T follicular helper cell (primary cell): ENCODE data around the gene SYNGR2.
"Not testable (repeated sequence)": the region's sequence is repeated elsewhere in the genome, so short reads cannot be mapped to it uniquely, and the experiment has no call there.

Source experiments
- DNase-seq: peaks from one replicate; pipeline ENCODE4 v3.0.0-alpha.2; 2020; ENCODE audit warnings: low read depth

Gene SYNGR2

DNA sequence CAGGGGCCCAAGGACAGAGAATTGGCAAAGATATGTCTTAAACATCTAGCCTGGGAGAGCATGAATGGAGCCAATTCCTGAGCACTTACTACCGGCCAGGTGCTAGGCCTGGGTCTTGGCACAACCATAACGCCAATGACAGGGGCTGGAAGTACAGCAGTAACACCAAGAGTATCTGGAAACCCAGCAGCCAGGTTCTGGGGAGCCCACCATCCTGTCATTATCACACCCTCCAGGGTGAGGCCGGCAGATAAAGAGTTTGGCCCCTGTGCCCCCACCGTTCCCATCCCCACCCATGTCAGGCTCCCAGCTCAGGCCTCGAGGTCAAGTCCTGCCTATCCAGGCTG is 38.3 kb upstream of the SYNGR2 start:
- DNase-seq: no peak

DNA sequence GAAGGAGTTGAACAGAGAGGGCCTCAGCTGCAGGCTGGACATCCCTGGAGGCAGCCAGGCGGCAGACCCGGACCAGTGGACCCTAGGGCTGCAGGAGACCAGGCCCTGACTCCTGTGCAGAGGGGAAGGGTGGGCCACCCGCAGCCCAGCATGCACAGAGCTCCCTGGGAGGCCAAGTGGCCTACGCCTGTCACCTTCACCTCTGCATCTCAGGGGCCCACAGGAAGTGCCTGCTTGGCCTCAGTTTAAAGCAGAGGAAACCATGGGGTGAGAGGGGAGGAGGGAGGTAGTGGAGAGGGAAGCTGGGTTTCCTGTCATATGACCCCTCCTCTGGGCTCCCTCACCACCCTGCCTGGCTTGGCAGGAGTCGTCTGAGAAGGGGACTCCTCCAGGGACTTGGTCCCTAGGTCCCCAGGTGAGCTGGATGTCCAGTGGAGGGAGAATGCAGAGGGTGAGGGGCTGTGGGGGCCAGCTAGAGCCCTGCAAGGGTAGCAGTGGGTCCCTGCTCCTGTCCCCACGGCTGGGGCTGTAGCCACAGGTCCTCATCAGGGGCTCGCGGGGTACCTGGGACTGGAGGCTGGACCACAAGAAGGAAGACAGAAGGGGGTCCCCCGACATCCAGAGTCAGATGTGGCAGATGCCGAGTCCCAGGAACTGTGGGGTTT is 37.8 kb upstream of the SYNGR2 start, which contains the start of gene TMC8:
Gene TMC8 (plus strand): TSS at position 335 of the 665 bp plus-strand sequence. CDS start 818 bp downstream, outside the sequence.
- peak; percentile 73 for DNase-seq

- DNase-seq: no peak
Measured at GRCh38 chr17:78131172-78132083, 37.0 kb upstream of the SYNGR2 start.

- no peak for DNase-seq
Measured at GRCh38 chr17:78132084-78132676, 36.2 kb upstream of the SYNGR2 start.

DNA sequence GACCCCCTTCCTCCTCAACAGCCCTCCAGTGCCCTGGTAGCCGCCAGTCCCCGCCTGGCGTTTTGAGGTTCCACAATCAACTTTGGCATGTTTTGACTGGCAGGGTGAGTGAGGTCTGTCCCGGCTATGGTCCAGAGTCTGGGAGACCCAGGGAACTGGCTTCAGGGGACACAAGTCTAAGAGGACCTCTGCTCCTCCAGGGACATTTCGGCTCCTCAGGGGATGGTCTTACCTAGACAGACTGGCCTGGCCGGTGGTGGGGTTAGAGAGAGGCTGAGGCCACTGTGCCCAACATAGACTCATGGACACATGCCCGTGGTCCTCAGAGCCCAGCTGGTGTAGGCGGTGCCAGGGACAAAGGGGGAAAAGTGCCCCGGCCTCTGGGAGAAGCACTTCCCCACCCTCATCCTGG is 35.6 kb upstream of the SYNGR2 start:
- DNase-seq: no peak

DNA sequence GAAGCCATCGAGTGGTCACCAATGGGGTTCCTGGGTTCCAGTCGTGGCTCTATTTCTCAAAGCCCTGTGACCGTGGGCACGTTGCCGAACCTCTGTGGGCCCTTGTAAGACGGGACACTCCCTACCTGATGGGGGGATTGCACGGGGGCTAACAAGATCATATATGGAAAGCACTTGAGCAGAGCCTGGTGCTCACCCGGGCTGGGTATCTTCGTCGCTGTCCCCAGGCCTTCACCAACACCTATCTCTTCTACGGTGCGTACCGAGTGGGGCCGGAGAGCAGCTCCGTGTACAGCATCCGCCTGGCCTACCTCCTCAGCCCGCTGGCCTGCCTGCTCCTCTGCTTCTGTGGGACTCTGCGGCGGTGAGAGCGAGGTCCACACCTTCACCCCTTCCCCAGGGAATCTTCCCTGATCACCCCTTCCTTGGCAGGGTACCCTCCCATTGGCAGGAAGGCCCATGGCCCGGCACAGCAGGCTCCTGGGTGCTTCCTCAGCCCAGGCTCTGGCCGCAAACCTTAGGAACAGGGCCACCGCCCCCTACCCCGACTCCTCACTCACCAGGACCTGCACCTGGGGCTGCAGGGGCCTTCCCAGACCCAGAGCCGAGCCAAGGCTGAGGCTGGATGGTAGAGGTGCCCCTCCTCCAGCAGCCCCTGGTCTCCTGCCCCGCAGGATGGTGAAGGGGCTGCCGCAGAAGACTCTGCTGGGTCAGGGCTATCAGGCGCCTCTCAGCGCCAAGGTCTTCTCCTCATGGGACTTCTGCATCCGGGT is 35.0 kb upstream of the SYNGR2 start:
- DNase-seq: no peak

DNA sequence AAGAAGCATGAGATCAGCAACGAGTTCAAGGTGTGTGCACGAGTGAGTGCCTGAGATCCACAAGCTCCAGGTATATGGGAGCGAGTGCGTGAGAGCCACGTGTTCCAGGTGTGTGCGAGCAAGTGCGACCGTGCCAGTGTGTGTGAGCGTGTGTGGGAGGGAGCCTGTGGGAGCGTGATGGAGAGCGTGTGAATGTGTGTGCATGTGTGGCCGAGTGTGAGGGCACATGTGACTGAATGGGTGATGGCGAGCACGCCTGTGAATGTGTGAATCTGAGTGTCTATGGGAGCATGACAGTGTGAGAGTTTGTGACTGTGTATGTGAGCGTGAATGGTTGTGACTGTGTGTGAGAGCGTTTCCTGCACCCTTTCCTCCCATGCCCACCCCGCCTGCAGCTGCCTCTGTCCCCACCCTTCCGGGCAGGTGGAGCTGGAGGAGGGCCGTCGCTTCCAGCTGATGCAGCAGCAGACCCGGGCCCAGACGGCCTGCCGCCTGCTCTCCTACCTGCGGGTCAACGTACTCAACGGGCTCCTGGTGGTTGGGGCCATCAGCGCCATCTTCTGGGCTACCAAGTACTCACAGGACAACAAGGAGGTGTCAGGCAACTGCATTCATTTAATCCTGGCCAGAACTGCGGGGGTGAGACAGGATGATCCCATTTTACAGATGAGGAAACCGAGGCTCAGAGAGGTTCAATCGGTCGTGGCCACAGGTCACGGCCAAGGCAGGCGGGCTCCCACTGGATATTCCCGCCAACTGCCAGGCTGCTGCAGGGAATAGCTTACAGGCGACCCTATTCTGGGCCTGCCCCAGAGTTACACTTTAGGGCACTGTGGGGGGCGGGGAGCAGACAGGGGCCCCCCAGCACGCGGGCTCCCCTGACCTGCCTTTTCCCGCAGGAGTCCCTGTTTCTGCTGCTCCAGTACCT is 34.1 kb upstream of the SYNGR2 start:
- DNase-seq: peak; percentile 77

DNA sequence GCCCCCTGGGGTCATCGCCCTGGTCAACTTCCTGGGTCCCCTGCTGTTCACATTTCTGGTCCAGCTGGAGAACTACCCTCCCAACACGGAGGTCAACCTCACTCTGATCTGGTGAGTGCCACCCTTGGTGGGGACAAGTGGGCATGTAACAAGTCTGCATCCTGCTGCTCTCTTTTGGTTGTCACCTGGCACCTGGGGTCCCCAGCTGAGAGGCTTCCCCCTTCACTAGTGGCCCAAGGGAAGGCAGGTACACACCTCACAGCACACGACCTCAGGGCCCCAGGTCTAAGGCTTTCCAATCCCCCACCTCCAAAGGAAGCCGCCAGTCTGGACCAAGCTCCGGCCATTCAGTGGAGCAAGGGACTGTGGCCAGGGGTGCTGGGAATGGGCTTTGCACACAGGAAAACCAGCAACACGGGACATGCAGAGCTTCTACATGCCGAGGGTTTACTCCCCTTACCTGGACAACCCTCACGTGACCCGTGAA is 33.4 kb upstream of the SYNGR2 start:
- no peak for DNase-seq

DNA sequence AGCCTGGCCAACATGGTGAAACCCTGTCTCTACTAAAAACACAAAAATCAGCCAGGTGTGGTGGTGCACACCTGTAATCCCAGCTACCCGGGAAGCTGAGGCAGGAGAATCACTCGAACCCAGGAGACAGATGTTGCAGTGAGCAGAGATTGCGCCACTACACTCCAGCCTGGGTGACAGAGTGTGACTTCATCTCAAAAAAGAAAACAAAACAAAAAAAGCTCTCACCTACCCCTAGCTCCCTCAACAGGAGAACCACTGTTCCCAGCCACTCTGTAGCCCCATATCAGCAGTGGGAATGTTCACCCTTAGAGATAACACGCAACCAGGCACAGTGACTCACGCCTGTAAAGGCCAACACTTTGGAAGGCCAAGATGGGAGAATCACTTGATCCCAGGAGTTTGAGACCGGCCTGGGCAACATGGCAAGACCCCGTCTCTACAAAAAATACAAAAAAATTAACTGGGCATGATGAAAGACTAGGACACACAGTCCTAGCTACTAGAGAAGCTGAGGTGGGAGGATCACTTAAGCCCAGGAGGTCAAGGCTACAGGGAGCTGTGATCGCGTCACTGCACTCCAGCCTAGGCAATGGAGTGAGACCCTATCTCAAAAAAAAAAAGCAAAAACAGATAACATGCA is 32.4 kb upstream of the SYNGR2 start:
- no peak for DNase-seq

DNA sequence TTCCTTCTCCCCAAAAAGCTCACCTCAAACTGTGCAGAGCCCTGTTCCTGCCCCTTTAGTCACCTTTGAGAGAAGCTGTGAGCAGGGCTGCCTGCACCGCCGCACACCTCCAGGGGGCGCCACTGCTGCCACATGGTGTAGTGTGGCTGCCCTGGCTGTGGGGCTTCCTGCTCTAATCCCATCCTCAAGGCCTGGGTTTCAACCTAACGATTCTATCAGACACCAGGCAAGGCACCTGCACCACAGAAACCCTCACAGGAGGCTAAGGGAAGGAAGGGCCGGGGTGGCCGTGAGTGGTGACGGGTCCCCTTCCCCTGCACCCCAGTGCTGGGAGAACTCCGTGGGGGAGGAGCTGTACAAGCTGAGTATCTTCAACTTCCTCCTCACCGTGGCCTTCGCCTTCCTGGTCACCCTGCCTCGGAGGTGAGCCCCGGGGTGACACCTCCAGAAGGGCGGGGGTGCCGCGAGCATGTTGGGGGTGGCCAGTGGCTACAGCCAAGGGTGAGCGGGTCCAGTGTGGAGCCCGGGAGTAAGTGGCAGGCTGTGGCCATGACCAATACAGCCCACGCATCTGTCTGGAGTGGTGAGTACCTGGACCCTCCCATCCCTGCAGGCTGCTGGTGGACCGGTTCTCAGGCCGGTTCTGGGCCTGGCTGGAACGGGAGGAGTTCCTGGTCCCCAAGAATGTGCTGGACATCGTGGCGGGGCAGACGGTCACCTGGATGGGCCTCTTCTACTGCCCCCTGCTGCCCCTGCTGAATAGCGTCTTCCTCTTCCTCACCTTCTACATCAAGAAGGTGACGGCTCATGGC is 30.8 kb upstream of the SYNGR2 start:
- no peak for DNase-seq

DNA sequence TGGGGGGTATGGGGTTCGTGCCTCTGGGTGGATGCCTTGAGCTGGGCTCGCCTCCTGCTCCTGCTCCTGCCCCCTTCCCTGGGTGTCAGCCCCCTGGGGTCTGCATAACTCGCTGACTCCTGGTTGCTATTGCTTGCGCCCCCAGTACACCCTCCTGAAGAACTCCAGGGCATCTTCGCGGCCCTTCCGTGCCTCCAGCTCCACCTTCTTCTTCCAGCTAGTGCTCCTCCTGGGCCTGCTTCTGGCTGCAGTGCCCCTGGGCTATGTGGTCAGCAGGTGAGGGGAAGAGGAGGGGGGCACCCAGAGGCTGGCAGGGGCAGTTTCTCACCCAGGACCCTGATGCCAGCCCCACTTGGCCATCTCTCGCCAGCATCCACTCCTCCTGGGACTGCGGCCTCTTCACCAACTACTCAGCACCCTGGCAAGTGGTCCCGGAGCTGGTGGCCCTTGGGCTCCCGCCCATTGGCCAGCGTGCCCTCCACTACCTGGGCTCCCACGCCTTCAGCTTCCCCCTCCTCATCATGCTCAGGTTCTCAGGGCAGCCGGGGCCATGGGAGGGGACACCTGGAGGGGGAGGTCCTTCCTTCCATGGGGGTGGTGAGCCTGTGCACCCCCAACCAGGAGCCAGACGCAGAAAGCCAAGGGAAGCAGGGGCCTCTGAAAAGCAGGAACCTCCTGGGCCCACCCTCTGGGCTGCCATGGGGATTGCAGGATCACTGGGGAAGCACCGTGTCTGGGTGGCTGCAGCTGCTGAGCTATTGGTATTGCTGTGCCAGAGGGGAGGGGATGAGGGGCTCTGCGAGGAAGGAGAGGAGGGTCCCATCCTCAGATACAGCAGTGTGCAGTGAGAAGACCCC is 29.9 kb upstream of the SYNGR2 start:
- DNase-seq: no peak

GRCh38 chr17:78139861-78140168 is 28.6 kb upstream of the SYNGR2 start:
- DNase-seq: not testable (repeated sequence)

GRCh38 chr17:78140169-78141051 is 28.0 kb upstream of the SYNGR2 start:
- peak; percentile 92 for DNase-seq

- no peak for DNase-seq
Measured at GRCh38 chr17:78141437-78142118, 26.8 kb upstream of the SYNGR2 start.

- DNase-seq: no peak
Measured at GRCh38 chr17:78142119-78142861, 26.1 kb upstream of the SYNGR2 start.
